GM12878 (cell line): Measurements from ENCODE around the gene ELF2. TPM values are rescaled to one million over a fixed set of nuclear protein-coding genes. Genes with fewer than 3 reads are reported as not detected.

Source experiments
- ATAC-seq: fragments of 200-7000 bp; cut with Tn5 transposase; 3 replicates; pipeline ENCODE4 v1.9.1; 2020; ENCODE audit warnings: mild to moderate bottlenecking, moderate library complexity
- BruUV-seq: library from RNA; stranded (reverse); fragments of 400-500 nt; replicated peaks from 2 replicates; lab custom pipeline; 2021; lab: Mats Ljungman, UMichigan
- CTCF ChIA-PET: fragments of 300-600 bp; sonication (Branson Sonifier 250); formaldehyde crosslinking; extraction: SDS; loops from one replicate; lab custom pipeline; 2021; ENCODE audit warnings: inconsistent platforms; lab: Yijun Ruan, JAX
- POLR2A ChIA-PET: fragments of 350-600 bp; formaldehyde crosslinking; extraction: SDS; loops from one replicate; lab custom pipeline; 2021; ENCODE audit warnings: inconsistent platforms; lab: Charles Lee
- RAD21 ChIA-PET: fragments of 300-600 bp; sonication (Branson Sonifier 250); formaldehyde crosslinking; loops from one replicate; lab custom pipeline; 2023; ENCODE audit warnings: antibody characterized with exemption; ENCODE audit not compliant: unreplicated experiment; lab: Charles Lee
- SMC1A ChIA-PET: fragments of 300-600 bp; sonication (Branson Sonifier 250); formaldehyde crosslinking; loops from one replicate; lab custom pipeline; 2023; ENCODE audit not compliant: unreplicated experiment, uncharacterized antibody; lab: Charles Lee
- DNase-seq: peaks from one replicate; pipeline ENCODE4 v3.0.0-alpha.2; 2011; ENCODE audit warnings: low read depth, low spot score
- FAIRE-seq: peaks from 3 replicates; lab custom pipeline; 2011; peaks lifted over from hg19 to GRCh38; lab: Jason Lieb, UNC
- H2AFZ ChIP-seq: 2 replicates; pipeline ENCODE4 v1.6.0; 2011; ENCODE audit warnings: low read depth, low read length, control low read depth; ENCODE audit not compliant: control insufficient read depth
- H3K27ac ChIP-seq: 2 replicates; pipeline ENCODE4 v1.5.1; 2011; ENCODE audit warnings: control low read depth; ENCODE audit not compliant: control insufficient read depth, insufficient read depth
- H3K27me3 ChIP-seq, 2 experiments: replicated peaks in 1 of 2; 2 replicates each; pipeline versions ENCODE4 v1.6.0 to v1.6.1; 2011; ENCODE audit warnings: low read length in 1 of 2; ENCODE audit not compliant: control insufficient read depth in 2 of 2, insufficient read depth in 2 of 2
- H3K36me3 ChIP-seq, 2 experiments: 2 replicates each; pipeline ENCODE4 v1.5.1; 2011; ENCODE audit warnings: low read length in 1 of 2; ENCODE audit not compliant: control insufficient read depth in 2 of 2, insufficient read depth in 2 of 2
- H3K4me1 ChIP-seq: 2 replicates; pipeline ENCODE4 v1.6.1; 2011; ENCODE audit warnings: mild to moderate bottlenecking, low read length, moderate library complexity, mixed read lengths; ENCODE audit not compliant: control insufficient read depth, insufficient read depth
- H3K4me2 ChIP-seq: 2 replicates; pipeline ENCODE4 v1.6.0; 2011; ENCODE audit warnings: control low read depth; ENCODE audit not compliant: control insufficient read depth, insufficient read depth
- H3K4me3 ChIP-seq: fragments of 200-600 bp; sonication (generic); 2 replicates; pipeline ENCODE4 v1.5.1; 2016
- H3K79me2 ChIP-seq: 2 replicates; pipeline ENCODE4 v1.6.0; 2011; ENCODE audit warnings: low read length; ENCODE audit not compliant: control insufficient read depth, insufficient read depth
- H3K9ac ChIP-seq: 2 replicates; pipeline ENCODE4 v1.8.0; 2011; ENCODE audit warnings: low read length, control low read depth, mixed read lengths; ENCODE audit not compliant: control insufficient read depth, insufficient read depth
- H3K9me3 ChIP-seq: replicated peaks from 3 replicates; pipeline ENCODE4 v1.5.1; 2011; ENCODE audit warnings: mild to moderate bottlenecking, low read length; ENCODE audit not compliant: control insufficient read depth, insufficient read depth
- H4K20me1 ChIP-seq: 2 replicates; pipeline ENCODE4 v1.6.0; 2011; ENCODE audit not compliant: control insufficient read depth, insufficient read depth
- CEBPZ ChIP-seq: fragments of 150-350 bp; IDR thresholded peaks from 2 replicates; pipeline ENCODE4 v1.6.1; 2016; ENCODE audit warnings: low read depth, low read length
- CHD1 ChIP-seq: IDR thresholded peaks from 2 replicates; pipeline ENCODE4 v1.6.1; 2012; ENCODE audit warnings: low read depth, low read length, improper control_type of control experiment
- CUX1 ChIP-seq: IDR thresholded peaks from 2 replicates; pipeline ENCODE4 v1.6.1; 2012; ENCODE audit warnings: improper control_type of control experiment, low read depth, low read length; ENCODE audit not compliant: insufficient replicate concordance
- ETV6 ChIP-seq, 2 experiments: fragments of 450-650 bp in 1 of 2; IDR thresholded peaks in 1 of 2; conservative IDR thresholded peaks in 1 of 2; 2 replicates each; pipeline ENCODE4 v1.6.1; 2014; ENCODE audit warnings: antibody characterized with exemption in 1 of 2, borderline replicate concordance in 1 of 2, low read depth in 1 of 2, mild to moderate bottlenecking in 1 of 2, moderate library complexity in 1 of 2
- HDAC6 ChIP-seq: fragments of 200-600 bp; sonication (generic); IDR thresholded peaks from one replicate; pipeline ENCODE4 v1.8.0; 2017; ENCODE audit warnings: antibody characterized with exemption; ENCODE audit not compliant: unreplicated experiment
- LARP7 ChIP-seq: fragments of 450-650 bp; IDR thresholded peaks from 2 replicates; pipeline ENCODE4 v1.6.1; 2017; ENCODE audit warnings: mild to moderate bottlenecking
- NFYB ChIP-seq: IDR thresholded peaks from 2 replicates; pipeline ENCODE4 v1.6.1; 2011; ENCODE audit warnings: low read depth, mild to moderate bottlenecking, low read length, improper control_type of control experiment, moderate library complexity; ENCODE audit not compliant: insufficient read depth
- PBX3 ChIP-seq: IDR thresholded peaks from 2 replicates; pipeline ENCODE4 v1.6.1; 2011; ENCODE audit warnings: mild to moderate bottlenecking, low read depth, low read length, moderate library complexity; ENCODE audit not compliant: insufficient replicate concordance
- RBBP5 ChIP-seq: fragments of 200-600 bp; sonication (generic); conservative IDR thresholded peaks from 2 replicates; pipeline ENCODE4 v1.6.1; 2016
- RELA ChIP-seq: fragments of 450-650 bp; IDR thresholded peaks from 2 replicates; pipeline ENCODE4 v1.8.0; 2014; ENCODE audit warnings: borderline replicate concordance; ENCODE audit not compliant: partially characterized antibody
- SMAD5 ChIP-seq: IDR thresholded peaks from 2 replicates; pipeline ENCODE4 v1.6.1; 2016; ENCODE audit warnings: antibody characterized with exemption, low read depth
- TAF1 ChIP-seq: IDR thresholded peaks from 2 replicates; pipeline ENCODE4 v1.6.1; 2011; ENCODE audit warnings: mild to moderate bottlenecking, low read depth, low read length, borderline replicate concordance
- ZBED1 ChIP-seq: IDR thresholded peaks from 2 replicates; pipeline ENCODE4 v1.6.1; 2016; ENCODE audit warnings: borderline replicate concordance
- WGBS: methylation state at CpG from one replicate; pipeline ENCODE4 v1.1.6; 2016; ENCODE audit warnings: low lambda C conversion rate; ENCODE audit not compliant: insufficient replicate concordance, insufficient coverage; ENCODE audit errors: missing lambda C conversion rate; 5-methylcytosine and 5-hydroxymethylcytosine counted together
- in situ Hi-C: fragments of 300-500 bp; cut with MboI; formaldehyde crosslinking; loops from 9 replicates; pipeline ENCODE4 v1.14.3; 2018; ENCODE audit warnings: mixed read lengths
- intact Hi-C: fragments of 100-400 bp; cut with micrococcal nuclease; formaldehyde crosslinking; loops from one replicate; pipeline ENCODE4 v1.14.2; 2022; ENCODE audit not compliant: unreplicated experiment
- polyA plus RNA-seq, 11 experiments: library from polyadenylated mRNA; depleted of rRNA in 4 of 11; unstranded in 6 of 11; stranded (reverse) in 5 of 11; fragments of >200 nt; fragmentation: Nextera tagmentation in 4 of 11; fragmentation: Illumina TruSeq in 1 of 11; extraction: Ambion mirVana in 4 of 11; extraction: Trizol in 1 of 11; gene quantifications; 1 replicate in 1 of 11; 2 replicates in 10 of 11; pipeline versions ENCODE4 v1.2.1 to v1.2.3, GENCODE V29; 2011 to 2016; ENCODE audit warnings: inconsistent platforms in 2 of 11, missing spikeins in 2 of 11, low read depth in 1 of 11
- total RNA-seq, 4 experiments: library from RNA; depleted of rRNA in 3 of 4; stranded (reverse); fragments of >200 nt in 3 of 4; fragmentation: Illumina TruSeq in 1 of 4; extraction: Trizol in 1 of 4; gene quantifications; 2 replicates each; pipeline versions ENCODE4 v1.2.1 to v1.2.3, GENCODE V29; 2013 to 2021

ELF2 gene
- total and polyA plus RNA-seq, 10 of the 15 experiments (the other 5 are each of a cell fraction or from before 2014, with no cell fraction given), result 10.5 to 30.1 (median 20.5) TPM

- FAIRE-seq (no peak), ATAC-seq (no peak), DNase-seq (no peak)
- BruUV-seq, result no TSS peak
- intact Hi-C loops, result loop anchor here (2.0 to 5.0 kb wide), 4 partner anchors 39 to 441 kb away; no protein-coding TSS in a partner anchor
- Histone ChIP-seq H3K4me3 (peak overlapping the region; percentile 86), H3K79me2 (peaks cover 46% of the 10 kb centered on the region), H3K27ac (peak overlapping the region; percentile 93), H3K36me3 (peaks cover 0 to 5% of the 10 kb centered on the region in 2 experiments; a peak in 1 of 4 replicates), H3K4me1 (peaks cover 7% of the 10 kb centered on the region; the same call in 1 of the 2 replicates), H2AFZ (peak overlapping the region; percentile 21), H3K9ac (peak overlapping the region; percentile 66), H4K20me1 (no peaks in the 10 kb centered on the region; the same call in 1 of the 2 replicates), H3K4me2 (peak overlapping the region; percentile 66), H3K9me3 (no peaks in the 10 kb centered on the region), H3K27me3 (no peaks in the 10 kb centered on the region)
- ChIA-PET RAD21 (interaction anchor here (0.7 to 2.0 kb wide), 6 partner anchors 10 to 1490 kb away, joined by 3 to 15 read pairs (median 4); no protein-coding TSS in a partner anchor), SMC1A (interaction anchor here (1.3 to 10.2 kb wide), 2 partner anchors 15 to 65 kb away, joined by 3 to 92 read pairs; no protein-coding TSS in a partner anchor), POLR2A (interaction anchor here (0.5 to 1.3 kb wide), 11 partner anchors 8 to 1509 kb away, joined by 3 to 7 read pairs (median 4); partner anchors contain the start of gene NAA15), CTCF (interaction anchor here (1.7 to 9.6 kb wide), 2 partner anchors 14 to 280 kb away, joined by 6 to 147 read pairs; no protein-coding TSS in a partner anchor)
- in situ Hi-C loops, result no loop called here
- under 1% methylated on average over 39 of the region's 55 CpGs for WGBS
- TF ChIP-seq SMAD5 (no peak), TAF1 (no peak), ETV6 (conservative IDR thresholded peaks at IDR 0.05 in 1 of 2, IDR thresholded peaks at IDR 0.05 in 1 of 2; ENCODE audit: borderline replicate concordance in 1 of 2, low read depth in 1 of 2) (no peak), NFYB (no peak), CHD1 (no peak), RELA (no peak), PBX3 (no peak), CUX1 (no peak), HDAC6 (peak; percentile 87), RBBP5 (no peak), ZBED1 (no peak), CEBPZ (no peak), LARP7 (peak; percentile 99)
Observed at GRCh38 chr4:139015948-139016471, 161.0 kb downstream of the ELF2 start.
